H54 (cell line): Measurements from ENCODE around the gene ZEB2.

Experiments
- DNase-seq: peaks from one replicate; pipeline ENCODE4 v3.0.0; 2011; ENCODE audit warnings: low spot score, mixed read lengths; ENCODE audit not compliant: insufficient read length
- FAIRE-seq: peaks from 3 replicates; lab custom pipeline; 2011; peaks lifted over from hg19 to GRCh38; lab: Jason Lieb, UNC
- POLR2A ChIP-seq: IDR thresholded peaks from 2 replicates; pipeline ENCODE4 v1.6.1; 2011; ENCODE audit warnings: low read depth, mild to moderate bottlenecking, low read length

ZEB2 gene

DNA sequence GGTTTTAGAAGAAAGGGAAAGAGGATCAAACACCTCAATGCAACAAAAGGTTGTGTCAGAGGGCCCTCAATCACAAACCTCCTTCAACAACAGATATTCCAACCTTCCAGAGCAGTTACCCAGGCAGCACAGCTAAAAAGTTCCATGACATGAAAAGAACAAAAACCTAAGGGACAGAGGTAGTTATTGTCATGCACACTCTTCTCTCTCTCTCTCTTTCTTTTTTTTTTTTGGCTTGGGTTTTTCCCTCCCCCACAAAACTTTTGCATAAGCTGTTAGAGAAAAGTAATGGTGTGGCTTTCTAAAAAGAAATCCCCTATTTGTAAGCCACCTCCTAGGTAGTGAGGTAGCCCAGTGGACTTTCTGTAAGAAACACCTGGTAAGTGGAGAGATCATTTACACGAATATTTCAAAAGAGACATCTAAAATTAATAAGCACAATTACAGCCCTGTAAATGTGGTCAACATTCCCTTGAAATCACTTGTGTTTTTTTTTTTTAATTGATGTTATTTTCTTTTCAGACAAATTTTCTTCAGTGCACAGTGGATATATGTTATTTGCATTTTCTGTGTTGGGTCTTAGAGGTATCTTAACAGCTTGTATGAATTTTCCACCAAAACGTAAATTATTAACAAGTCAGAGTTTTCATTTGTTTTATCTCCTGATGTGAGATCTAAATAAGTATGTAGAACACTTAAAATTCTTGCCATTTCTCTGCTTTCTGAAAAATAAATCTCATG, 48.4 kb downstream of the ZEB2 start:
- FAIRE-seq (no peak), DNase-seq (no peak)
- no peak for TF ChIP-seq POLR2A

DNA sequence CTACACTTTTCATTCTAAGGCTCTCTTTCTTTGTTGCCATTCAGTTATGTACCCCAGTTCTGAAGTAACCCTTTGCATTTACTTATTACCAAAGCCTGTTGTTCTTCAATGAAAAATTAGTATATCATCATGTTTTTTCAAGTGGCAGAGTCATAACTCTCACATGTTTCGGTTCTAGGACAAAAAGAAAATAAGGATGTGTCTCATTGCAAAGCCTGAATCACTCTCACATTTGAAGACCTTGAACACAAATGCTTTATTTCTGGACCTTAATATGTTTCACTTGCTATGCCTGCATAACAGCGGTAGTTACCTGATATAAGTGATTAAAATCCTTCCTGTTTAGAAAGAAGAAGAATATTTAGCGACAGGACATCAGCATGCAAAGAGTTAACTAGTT, 49.1 kb downstream of the ZEB2 start:
- FAIRE-seq (peak; percentile 65), DNase-seq (no peak)
- TF ChIP-seq POLR2A, result no peak

DNA sequence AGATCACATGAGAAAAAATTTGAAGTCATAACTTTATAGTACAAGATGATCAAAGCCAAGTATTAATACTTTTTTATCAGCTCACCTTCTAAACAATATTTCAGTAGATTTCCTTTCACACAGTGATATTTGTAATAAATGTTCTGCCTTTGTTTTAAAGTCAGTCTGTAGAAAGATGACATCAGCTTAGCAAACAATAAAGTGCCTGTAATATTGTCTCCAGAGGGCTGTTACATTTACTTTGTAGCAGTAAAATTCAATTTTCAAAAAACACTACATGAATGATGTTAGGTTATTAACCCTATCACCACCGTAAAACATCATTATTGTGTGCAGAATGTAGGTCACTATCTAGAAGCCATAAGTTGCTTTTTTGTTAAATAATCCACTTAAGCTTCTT, 49.6 kb downstream of the ZEB2 start:
- no peak for FAIRE-seq
- TF ChIP-seq POLR2A, result no peak
- DNase-seq, result no peak

GRCh38 chr2:144469798-144470197, 50.1 kb downstream of the ZEB2 start:
- FAIRE-seq, result no peak
- TF ChIP-seq POLR2A, result no peak

DNA sequence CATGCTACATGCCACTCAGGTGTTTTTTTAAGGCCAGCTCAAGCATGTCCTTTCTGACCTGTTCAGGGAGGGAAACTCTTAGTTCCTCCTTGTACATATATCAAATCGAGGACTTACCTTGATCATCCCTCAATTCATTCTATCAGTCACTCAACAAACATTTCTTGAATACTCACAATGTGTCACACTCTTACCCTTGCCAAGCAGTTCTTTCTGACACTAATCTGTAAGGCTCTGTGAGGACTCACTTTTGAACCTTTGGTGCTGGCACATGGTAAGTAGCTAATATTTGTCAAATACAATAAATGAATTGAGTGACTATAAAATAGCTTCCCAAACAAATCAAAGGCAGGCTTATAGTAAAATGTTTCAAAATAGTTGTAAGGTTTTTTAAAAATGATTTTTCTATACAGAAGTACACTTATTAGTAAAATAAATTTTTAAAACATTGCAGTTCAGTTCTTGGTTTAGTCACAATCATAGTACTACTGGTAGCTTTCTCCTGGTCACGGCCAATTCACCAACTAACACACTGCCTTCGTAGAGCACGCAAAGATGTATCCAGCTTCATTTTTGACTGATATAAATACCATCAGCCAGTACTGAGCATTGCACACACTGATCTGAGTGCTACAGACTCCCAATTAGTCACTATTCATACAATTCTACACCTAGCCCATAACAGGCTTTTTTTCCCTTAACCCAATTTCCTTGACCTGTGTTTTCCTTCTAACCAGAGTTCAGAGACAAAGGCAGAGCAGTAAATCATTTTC, 50.9 kb downstream of the ZEB2 start:
- DNase-seq (no peak), FAIRE-seq (no peak)
- no peak for TF ChIP-seq POLR2A

More at GRCh38 chr2:144469798-144470197, 50.1 kb downstream of the ZEB2 start:
- DNase-seq, result no peak

- FAIRE-seq (no peak), DNase-seq (no peak)
- TF ChIP-seq POLR2A, result no peak
Observed at GRCh38 chr2:144467502-144468137, 52.3 kb downstream of the ZEB2 start.

- DNase-seq, result no peak
- no peak for TF ChIP-seq POLR2A
- FAIRE-seq, result peak; percentile 11
Observed at GRCh38 chr2:144466637-144467036, 53.3 kb downstream of the ZEB2 start.

DNA sequence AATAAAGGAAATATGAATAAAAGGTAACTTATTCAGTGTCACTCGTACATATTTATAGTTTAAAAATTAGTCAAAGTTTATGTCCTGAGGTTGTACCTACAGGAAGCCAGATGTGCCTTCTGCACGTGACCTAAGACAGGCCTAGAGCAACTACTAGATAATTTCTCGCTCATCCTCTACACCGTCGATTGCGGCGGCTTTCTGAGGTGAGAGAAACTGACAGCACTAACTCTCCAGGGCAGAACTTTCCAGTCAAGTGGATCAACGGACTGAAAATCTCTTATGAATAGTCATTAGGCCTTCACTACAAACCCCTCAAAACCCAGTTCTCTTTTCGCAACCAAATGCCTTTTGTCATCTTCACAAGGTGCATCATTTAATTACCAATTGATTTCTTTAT, 54.2 kb downstream of the ZEB2 start:
- TF ChIP-seq POLR2A, result no peak
- no peak for DNase-seq
- FAIRE-seq, result no peak

DNA sequence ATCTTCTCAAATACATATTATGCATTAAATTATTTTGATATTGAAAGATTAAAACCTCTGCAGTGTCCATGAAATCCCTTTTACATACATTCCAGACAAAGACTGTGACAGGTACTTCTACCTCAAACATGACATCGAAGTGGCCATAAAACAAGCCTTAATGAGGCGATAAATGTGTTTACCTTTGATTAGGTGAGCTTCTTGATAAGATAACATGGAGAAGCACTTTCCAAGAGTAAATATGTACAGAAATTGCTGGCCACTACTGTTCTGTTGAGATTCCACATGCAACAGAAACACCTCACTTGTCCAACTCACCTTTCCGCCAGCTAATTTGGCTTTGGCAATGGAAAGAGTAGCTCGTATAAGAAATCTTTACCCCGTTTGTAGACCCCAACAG, 55.2 kb downstream of the ZEB2 start:
- FAIRE-seq (no peak), DNase-seq (no peak)

GRCh38 chr2:144463266-144463665, 56.7 kb downstream of the ZEB2 start:
- FAIRE-seq, result no peak

More for the DNA sequence above, 55.2 kb downstream of the ZEB2 start:
- no peak for TF ChIP-seq POLR2A

GRCh38 chr2:144462266-144462665, 57.7 kb downstream of the ZEB2 start:
- no peak for FAIRE-seq
- no peak for TF ChIP-seq POLR2A
- DNase-seq, result no peak

More at GRCh38 chr2:144463266-144463665, 56.7 kb downstream of the ZEB2 start:
- TF ChIP-seq POLR2A, result no peak
- no peak for DNase-seq

DNA sequence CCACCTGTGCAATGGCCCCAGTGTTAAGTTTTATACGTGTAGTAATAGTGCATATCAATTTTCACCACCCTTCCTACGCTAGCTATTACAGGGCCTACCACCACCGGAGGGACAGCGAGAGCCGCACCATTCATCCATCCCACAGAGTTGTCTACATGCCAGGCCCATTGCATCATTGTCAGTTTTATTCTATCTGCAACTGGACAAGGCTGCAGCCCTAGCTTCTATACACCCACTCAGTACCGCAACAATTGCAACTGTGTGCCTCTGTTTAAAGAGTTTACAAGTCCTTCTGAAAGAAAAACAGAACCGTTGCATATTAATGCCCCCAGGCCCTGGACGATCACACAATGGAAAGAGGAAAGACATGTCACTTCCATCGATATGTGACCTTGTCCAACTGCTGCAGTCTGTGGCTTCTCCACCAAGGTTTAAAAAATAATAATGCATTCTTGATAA, 58.6 kb downstream of the ZEB2 start:
- DNase-seq, result no peak
- no peak for TF ChIP-seq POLR2A
- no peak for FAIRE-seq

DNA sequence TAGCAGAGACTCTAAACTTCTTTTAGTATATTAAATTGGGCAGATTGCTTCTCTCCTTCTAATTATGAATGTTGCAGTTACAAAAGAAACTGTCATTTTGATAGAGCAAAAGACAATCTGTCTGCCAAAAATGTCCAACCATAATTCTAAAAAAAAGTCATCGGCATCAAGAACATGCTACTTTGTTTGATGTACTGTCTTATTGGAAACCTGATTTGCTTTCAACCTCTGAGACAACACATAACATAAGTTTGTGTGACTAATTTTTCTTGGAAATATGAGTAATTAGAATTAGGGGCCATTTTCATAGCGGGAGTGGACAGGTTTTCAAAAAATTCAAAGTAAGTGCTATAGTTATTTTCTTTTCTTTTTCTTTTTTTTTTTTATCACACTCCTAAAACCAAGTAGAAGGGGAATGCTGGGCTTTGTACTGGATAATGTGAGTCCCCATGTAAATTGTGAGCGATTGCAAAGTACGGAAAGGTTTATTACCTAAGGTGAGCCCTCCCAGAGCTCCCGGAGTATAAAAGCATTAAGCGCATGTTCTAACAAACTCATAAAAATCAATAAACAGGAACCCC, 59.1 kb downstream of the ZEB2 start:
- DNase-seq (no peak), FAIRE-seq (no peak)
- TF ChIP-seq POLR2A, result no peak

DNA sequence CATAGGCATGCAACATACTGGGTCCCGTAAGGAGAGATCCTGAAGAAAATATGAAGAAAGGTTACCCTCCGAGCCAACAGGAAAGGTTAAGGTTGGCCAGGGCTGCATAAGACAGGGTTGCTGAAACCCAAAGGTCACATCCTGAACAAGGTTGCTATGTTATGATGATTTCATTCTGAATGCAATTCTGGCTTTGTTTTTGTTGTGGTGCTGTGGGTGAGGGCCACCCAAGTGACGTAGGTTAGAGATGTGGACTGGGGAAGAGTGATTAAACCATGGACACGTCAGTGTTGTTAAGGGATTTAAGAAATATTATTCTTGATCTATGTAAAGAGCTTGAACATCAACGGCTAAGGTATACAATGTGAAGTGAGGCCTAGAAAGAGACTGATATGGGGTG, 60.0 kb downstream of the ZEB2 start:
- FAIRE-seq (peak; percentile 41), DNase-seq (no peak)
- TF ChIP-seq POLR2A, result no peak
